Measurements from ENCODE around the gene DFFA. TPM values are rescaled to one million over a fixed set of nuclear protein-coding genes. Genes with fewer than 3 reads are reported as not detected.

The DFFA gene
- total and polyA plus RNA-seq, 2 of the 4 experiments (the other 2 are of a cell fraction), result 28.1 to 62.6 TPM

DNA sequence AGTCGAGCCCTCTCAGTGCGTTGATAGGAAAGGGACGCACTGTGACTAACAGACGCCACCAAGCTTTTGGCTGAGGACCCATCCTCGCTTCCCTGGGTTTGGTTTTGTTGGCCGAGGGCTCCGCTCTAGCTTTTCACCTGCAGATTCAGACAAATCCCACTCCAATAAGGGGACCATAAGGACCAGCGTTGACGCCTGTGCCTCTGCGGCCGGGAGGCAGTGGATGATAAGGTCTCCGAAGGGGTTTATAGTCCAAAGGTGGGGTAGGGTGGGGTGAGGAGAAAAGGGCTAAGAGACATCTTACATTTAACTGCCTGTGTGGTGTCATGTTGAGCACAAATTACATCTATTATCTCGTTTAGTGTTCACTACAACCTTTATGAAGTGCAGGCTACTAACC is 3.2 kb upstream of the DFFA start:
- ChIA-PET POLR2A (ENCODE audit: unreplicated experiment) (interaction anchor here (0.6 kb wide), 1 partner anchor 88 kb away, joined by 3 read pairs; no protein-coding TSS in a partner anchor), CTCF (no interaction called here)
- no TSS peak for BruUV-seq (replicated peaks)

More for the DNA sequence above, 3.2 kb upstream of the DFFA start:
- Histone ChIP-seq H4K5ac (ENCODE audit: low read depth, low read length) (peak overlapping the region; percentile 68), H2BK20ac (ENCODE audit: low read depth, low read length) (no peak overlapping the region), H3K23ac (ENCODE audit: low read depth, low read length) (peak overlapping the region; percentile 84), H3K56ac (ENCODE audit: extremely low read depth, insufficient read depth, low read length) (peak overlapping the region; percentile 36; the same call in 1 of the 2 replicates), H3K27ac (ENCODE audit: insufficient read depth, low read length) (peak overlapping the region; percentile 79), H2AK9ac (replicated peaks; ENCODE audit: low read depth, low read length, poor library complexity) (peak overlapping the region; percentile 97), H3K9me3 (ENCODE audit: control insufficient read depth, insufficient read depth, low read length) (no peaks in the 10 kb centered on the region), H3K9ac (ENCODE audit: low read depth, low read length) (peak overlapping the region; percentile 79), H4K8ac (ENCODE audit: low read depth in 2 of 2, low read length in 2 of 2) (peak overlapping the region; percentile 53 to 86; a peak in 3 of 4 replicates), H2BK120ac (ENCODE audit: low read depth, low read length) (no peak overlapping the region), H2BK5ac (ENCODE audit: low read depth, low read length, poor library complexity, severe bottlenecking) (peak overlapping the region; percentile 55), H3K4ac (ENCODE audit: low read depth, low read length) (peak overlapping the region; percentile 73), H3K4me3 (ENCODE audit: insufficient read depth, low read depth, low read length) (peak overlapping the region; percentile 94), H3K36me3 (ENCODE audit: control insufficient read depth, insufficient read depth, low read length) (no peaks in the 10 kb centered on the region; the same call in 1 of the 2 replicates), H3K4me2 (ENCODE audit: low read depth, low read length) (peak overlapping the region; percentile 95), H2AFZ (replicated peaks; ENCODE audit: low read length, poor library complexity) (peak overlapping the region; percentile 96), H3K18ac (ENCODE audit: low read depth, low read length) (no peak overlapping the region), H3K4me1 (ENCODE audit: control insufficient read depth, insufficient read depth, low read length) (no peaks in the 10 kb centered on the region; the same call in 1 of the 2 replicates), H3K14ac (replicated peaks; ENCODE audit: low read depth, low read length) (peak overlapping the region; percentile 10), H2BK15ac (ENCODE audit: low read depth, low read length) (no peak overlapping the region), H4K91ac (ENCODE audit: insufficient read depth, low read depth, low read length) (peak overlapping the region; percentile 71), H3K27me3 (ENCODE audit: control insufficient read depth, insufficient read depth, low read length) (no peaks in the 10 kb centered on the region), H4K20me1 (ENCODE audit: insufficient read depth, low read length) (peaks cover 13% of the 10 kb centered on the region), H2AK5ac (ENCODE audit: low read depth, low read length) (peak overlapping the region; percentile 41), H3K9me1 (ENCODE audit: insufficient read depth, low read length) (no peaks in the 10 kb centered on the region; the same call in 1 of the 2 replicates), H3K79me1 (ENCODE audit: low read depth in 1 of 2, low read length in 2 of 2) (peaks cover 15 to 52% of the 10 kb centered on the region in 2 experiments)
- intact Hi-C loops (cut with micrococcal nuclease), result no loop called here
- no peak for DNase-seq
- TF ChIP-seq, protein P1, sequence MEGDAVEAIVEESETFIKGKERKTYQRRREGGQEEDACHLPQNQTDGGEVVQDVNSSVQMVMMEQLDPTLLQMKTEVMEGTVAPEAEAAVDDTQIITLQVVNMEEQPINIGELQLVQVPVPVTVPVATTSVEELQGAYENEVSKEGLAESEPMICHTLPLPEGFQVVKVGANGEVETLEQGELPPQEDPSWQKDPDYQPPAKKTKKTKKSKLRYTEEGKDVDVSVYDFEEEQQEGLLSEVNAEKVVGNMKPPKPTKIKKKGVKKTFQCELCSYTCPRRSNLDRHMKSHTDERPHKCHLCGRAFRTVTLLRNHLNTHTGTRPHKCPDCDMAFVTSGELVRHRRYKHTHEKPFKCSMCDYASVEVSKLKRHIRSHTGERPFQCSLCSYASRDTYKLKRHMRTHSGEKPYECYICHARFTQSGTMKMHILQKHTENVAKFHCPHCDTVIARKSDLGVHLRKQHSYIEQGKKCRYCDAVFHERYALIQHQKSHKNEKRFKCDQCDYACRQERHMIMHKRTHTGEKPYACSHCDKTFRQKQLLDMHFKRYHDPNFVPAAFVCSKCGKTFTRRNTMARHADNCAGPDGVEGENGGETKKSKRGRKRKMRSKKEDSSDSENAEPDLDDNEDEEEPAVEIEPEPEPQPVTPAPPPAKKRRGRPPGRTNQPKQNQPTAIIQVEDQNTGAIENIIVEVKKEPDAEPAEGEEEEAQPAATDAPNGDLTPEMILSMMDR (conservative IDR thresholded peaks at IDR 0.05; ENCODE audit: low read depth, low read length), result no peak
- TF ChIP-seq SMC3 (IDR thresholded peaks at IDR 0.05; ENCODE audit: low read depth, low read length) (no peak), RAD21 (IDR thresholded peaks at IDR 0.05; ENCODE audit: low read length) (no peak), BHLHE40 (IDR thresholded peaks at IDR 0.05; ENCODE audit: low read depth, low read length) (no peak), CEBPB (IDR thresholded peaks at IDR 0.05; ENCODE audit: low read depth, low read length) (no peak), POLR2A (IDR thresholded peaks at IDR 0.05; ENCODE audit: low read depth, low read length) (no peak)
- 8% methylated on average over 2 of the region's 13 CpGs; no CpG with 5 or more reads in 1 of the 2 experiments for WGBS, 2 experiments (ENCODE audit: extremely low coverage in 2 of 2, insufficient read length in 1 of 2)
- dilution Hi-C loops (cut with HindIII; ENCODE audit: low sequenced_read_pairs, unreplicated experiment), result no loop called here
- ATAC-seq (ENCODE audit: low read depth), result no peak
- in situ Hi-C loops (cut with MboI; ENCODE audit: low sequenced_read_pairs), result no loop called here
